NCI-H2107 treated with DMSO at 0.1 percent for 48 hours (cell line): Measurements from ENCODE around the gene STRADB.
"Not testable (repeated sequence)": the region's sequence is repeated elsewhere in the genome, so short reads cannot be mapped to it uniquely, and the experiment has no call there.

Experiments used
- DNase-seq: peaks from one replicate; lab custom pipeline; 2025; ENCODE audit not compliant: unreplicated experiment; lab: John Stamatoyannopoulos, UW

STRADB gene

DNA sequence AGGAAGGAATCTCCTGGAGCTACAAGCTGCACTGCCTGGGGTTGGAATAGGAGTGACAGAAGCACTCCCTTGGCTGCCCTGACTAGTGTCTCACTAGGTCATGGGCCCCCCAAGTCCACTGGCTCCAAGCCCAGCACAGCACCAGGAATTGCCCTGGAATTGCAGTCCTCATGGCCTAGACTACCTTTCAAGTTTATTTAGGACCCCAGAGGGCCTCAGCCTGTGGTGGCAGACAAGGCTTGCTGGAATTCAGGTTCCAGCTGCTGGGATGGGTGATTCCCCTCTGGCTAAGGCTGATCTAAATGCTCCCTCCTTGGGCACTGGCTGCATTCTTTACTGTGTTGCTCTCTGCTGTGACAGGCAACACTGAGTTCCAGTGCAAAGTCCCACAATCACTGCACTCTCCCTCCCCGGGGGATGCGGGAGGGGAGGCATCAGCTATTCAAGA is 14.0 kb downstream of the STRADB start:
- no peak for DNase-seq

- DNase-seq, result no peak
Observed at GRCh38 chr2:201466050-201466675, 14.6 kb downstream of the STRADB start.

DNA sequence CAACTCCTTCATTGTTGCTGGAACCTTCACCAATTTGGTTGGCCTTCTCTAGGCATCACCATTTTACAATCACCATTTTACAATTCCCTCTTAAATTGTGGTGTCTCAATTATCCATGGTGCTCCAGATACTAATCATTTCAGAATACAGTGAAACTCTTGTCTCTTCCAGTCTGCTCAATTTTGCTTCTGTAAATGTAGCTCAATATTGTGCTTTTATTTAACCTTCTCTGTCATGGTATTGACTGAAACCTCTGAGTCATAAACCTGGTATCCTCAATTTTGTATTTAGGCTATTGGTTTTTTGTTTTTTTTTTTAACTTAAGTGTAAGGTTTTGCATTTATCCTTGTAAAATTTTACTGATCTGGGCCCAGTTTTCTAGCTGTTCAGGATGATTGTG is 16.1 kb downstream of the STRADB start:
- DNase-seq, result no peak

GRCh38 chr2:201470821-201471731 is 19.5 kb downstream of the STRADB start:
- DNase-seq, result no peak

DNA sequence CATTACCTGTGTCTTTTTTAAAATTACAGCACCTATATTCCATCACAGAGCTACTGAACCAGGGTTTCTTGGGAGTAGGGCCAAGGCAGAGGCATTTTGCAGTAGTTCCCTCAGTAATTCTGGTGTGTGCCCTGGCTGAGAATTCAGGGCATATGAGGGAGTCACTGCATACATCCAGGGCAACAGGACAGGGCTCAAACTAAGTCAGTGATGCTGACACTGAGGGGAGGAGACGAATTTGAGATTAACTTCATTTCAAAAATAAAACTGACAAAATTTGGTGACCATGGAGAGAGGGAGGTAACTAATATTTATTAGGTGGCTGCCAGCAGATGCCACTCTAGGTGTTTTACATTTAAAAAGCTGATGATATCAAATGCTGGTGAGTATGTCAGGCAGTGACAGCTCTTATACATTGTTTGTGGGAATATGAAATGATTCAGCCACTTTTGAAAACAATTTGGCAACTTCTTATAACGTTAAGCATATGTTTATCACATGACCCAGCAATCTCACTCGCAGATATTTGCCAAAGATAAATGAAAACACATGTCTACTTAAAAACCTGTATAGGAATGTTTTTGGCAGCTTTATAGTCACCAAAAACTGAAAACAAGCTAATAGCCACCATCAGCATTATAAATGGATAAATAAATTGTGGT is 20.3 kb downstream of the STRADB start:
- no peak for DNase-seq

- DNase-seq, result no peak
Observed at GRCh38 chr2:201472411-201472810, 20.9 kb downstream of the STRADB start.

DNA sequence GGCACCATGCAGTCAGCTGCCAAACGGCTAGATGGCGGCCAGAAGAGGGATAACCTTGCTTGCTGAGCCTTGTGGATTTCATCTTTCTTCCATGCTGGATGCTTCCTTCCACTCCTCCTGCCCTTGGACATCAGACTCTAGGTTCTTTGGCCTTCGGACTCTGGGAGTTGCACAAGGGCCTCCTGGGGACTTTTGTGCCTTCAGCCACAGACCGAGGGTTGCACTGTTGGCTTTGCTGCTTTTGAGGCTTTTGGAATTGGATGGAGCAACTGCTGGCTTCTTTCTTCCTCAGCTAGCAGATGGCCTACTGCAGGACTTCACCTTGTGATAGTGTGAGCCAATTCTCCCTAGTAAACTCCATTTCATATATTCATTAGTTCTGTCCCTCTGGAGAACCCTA is 31.0 kb downstream of the STRADB start:
- no peak for DNase-seq

DNA sequence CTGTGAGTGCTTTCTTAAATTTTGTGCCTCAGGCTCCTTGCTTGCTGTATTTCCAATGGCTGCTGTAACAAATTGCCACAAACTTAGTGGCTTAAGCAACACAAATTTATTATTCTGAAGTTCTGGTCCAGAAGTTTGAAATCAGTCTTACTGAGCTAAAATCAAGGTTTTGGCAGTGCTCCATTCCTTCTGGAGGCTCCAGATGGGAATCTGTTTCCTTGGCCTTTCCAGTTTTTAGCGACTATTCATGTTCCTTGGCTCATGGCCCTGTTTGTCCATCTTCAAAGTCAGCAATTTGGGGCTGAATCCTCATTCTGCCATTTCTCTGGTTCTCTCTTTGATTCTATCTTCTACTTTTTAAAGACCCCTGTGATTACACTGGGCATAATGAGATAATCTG is 31.8 kb downstream of the STRADB start:
- no peak for DNase-seq

DNA sequence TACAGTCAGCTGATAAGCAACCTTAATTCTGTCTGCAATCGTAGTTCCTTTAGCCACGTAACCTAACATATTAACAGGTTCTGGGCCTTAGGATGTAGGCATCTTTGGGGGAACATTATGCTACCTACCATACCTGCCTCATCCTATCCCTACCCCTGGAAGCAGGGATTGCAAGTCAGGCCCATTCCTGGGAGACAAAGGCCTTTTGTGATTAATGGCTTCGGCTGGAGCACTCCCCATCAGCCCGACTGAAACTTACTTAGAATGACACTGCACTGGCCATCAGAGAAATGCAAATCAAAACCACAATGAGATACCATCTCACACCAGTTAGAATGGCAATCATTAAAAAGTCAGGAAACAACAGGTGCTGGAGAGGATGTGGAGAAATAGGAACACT is 32.2 kb downstream of the STRADB start:
- not testable (repeated sequence) for DNase-seq

DNA sequence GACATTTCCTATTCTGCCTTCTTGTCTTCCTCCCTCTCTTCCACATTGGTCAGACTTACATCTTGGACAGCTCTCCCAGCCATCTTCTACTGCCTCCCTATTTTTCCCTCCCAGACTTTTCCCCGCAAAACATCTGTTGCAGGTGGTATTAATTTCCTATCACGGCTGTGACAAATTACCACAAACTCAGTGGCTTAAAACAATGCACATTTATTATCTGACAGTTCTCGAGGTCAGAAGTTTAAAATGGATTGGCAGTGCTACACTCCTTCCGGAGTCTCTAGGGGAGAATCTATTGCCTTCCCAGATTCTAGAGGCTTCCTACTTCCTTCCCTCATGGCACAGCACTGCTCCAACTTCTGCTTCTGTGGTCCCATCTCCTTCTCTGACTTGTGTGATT is 33.3 kb downstream of the STRADB start:
- no peak for DNase-seq

GRCh38 chr2:201490291-201490690 is 38.8 kb downstream of the STRADB start:
- no peak for DNase-seq

- no peak for DNase-seq
Observed at GRCh38 chr2:201496785-201497184, 45.2 kb downstream of the STRADB start.

DNA sequence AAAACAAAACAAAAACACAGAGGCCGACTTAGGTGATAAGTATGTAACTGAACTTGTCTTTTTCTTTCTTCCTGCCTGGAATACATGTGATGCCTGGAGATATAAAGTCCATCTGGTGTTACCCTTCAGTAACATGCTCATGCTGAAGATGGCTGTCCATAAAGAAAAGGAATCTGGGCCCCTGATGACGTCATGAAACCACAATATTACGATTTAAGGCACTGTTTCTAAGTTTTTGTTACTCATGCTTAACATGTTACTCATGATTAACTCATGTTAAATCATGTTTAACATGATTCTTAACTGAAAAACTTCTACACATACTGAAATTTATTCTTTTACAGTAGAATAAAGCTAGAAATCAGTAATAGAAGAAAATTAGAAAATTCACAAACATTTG is 49.0 kb downstream of the STRADB start:
- DNase-seq, result no peak

GRCh38 chr2:201502713-201503112 is 51.2 kb downstream of the STRADB start:
- DNase-seq, result no peak

- DNase-seq, result no peak
Observed at GRCh38 chr2:201507725-201508124, 56.2 kb downstream of the STRADB start.

GRCh38 chr2:201513271-201513670 is 61.7 kb downstream of the STRADB start:
- no peak for DNase-seq

GRCh38 chr2:201515573-201516246 is 64.2 kb downstream of the STRADB start:
- DNase-seq, result no peak

DNA sequence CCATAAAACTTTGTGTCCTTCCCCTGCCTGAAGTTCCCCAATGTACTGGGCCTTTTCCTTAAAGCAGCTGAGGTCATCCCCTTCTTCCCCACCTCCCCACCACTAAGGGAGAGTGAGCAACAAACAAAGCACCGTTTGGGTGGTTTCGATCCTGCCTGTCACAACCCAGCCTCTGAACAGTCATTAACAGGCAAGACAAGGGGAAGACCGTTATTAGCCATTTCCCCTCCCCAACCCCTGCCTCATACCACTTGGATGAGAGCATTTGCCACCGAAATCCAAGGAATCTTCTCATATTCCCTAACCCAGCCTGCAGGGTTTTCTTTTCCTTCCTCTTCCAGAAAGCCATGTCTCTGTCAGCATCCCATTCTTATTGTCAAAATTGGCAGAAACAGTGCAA is 65.6 kb downstream of the STRADB start:
- DNase-seq, result no peak

GRCh38 chr2:201520201-201520600 is 68.7 kb downstream of the STRADB start:
- DNase-seq, result no peak

GRCh38 chr2:201522965-201523364 is 71.4 kb downstream of the STRADB start:
- DNase-seq, result no peak

GRCh38 chr2:201523506-201523905 is 72.0 kb downstream of the STRADB start:
- DNase-seq, result no peak
